ENCODE measurements around the gene SYNE2.

DNA sequence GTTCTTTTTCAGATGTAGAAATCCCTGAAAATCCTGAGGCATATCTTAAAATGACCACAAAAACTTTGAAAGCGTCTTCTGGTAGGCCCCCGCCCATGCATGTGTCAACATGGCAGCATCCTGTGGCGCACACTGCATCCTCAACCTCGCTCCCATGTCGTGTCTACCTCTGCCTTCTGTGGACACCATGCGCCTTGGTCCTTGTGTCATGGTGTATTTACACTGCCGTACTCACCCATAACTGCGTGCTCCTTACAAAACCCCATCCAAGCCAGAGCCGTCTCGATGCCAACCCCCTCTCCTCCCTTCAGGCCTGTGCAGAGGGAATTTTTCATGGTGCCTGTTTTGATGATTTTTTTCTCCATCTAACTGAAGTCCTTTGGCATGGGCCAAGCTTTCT is 362.5 kb downstream of the SYNE2 start:
- TF ChIP-seq, protein P1, sequence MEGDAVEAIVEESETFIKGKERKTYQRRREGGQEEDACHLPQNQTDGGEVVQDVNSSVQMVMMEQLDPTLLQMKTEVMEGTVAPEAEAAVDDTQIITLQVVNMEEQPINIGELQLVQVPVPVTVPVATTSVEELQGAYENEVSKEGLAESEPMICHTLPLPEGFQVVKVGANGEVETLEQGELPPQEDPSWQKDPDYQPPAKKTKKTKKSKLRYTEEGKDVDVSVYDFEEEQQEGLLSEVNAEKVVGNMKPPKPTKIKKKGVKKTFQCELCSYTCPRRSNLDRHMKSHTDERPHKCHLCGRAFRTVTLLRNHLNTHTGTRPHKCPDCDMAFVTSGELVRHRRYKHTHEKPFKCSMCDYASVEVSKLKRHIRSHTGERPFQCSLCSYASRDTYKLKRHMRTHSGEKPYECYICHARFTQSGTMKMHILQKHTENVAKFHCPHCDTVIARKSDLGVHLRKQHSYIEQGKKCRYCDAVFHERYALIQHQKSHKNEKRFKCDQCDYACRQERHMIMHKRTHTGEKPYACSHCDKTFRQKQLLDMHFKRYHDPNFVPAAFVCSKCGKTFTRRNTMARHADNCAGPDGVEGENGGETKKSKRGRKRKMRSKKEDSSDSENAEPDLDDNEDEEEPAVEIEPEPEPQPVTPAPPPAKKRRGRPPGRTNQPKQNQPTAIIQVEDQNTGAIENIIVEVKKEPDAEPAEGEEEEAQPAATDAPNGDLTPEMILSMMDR (IDR thresholded peaks at IDR 0.05): no peak
- no peak for TF ChIP-seq POLR2A (IDR thresholded peaks at IDR 0.05)
